Rectal smooth muscle tissue (tissue), 1 donor: Measurements from ENCODE around the gene POLG2.

Experiments
- H3K27ac ChIP-seq: one replicate; pipeline ENCODE4 v1.7.0; 2013; ENCODE audit warnings: low read depth, low read length, inconsistent platforms
- H3K27me3 ChIP-seq: one replicate; pipeline ENCODE4 v1.7.0; 2013; ENCODE audit warnings: low read length; ENCODE audit not compliant: control insufficient read depth, insufficient read depth
- H3K36me3 ChIP-seq: one replicate; pipeline ENCODE4 v1.7.0; 2013; ENCODE audit warnings: low read length; ENCODE audit not compliant: control insufficient read depth, insufficient read depth
- H3K4me1 ChIP-seq: one replicate; pipeline ENCODE4 v1.7.0; 2013; ENCODE audit warnings: low read length; ENCODE audit not compliant: control insufficient read depth, insufficient read depth
- H3K4me3 ChIP-seq: one replicate; pipeline ENCODE4 v1.7.0; 2013; ENCODE audit warnings: low read length
- H3K9ac ChIP-seq: one replicate; pipeline ENCODE4 v1.7.0; 2013; ENCODE audit warnings: low read length

POLG2 gene

GRCh38 chr17:64496786-64497564, at the start of gene POLG2:
TSS of gene POLG2 (minus strand) at chr17:64497054. CDS start at chr17:64496968, 86 bp downstream.
- peak within 1 kb of the TSS; percentile 81 for H3K27ac ChIP-seq
- H3K9ac ChIP-seq: peak within 1 kb of the TSS; percentile 78
- H3K4me3 ChIP-seq: peak within 1 kb of the TSS; percentile 99
- H3K27me3 ChIP-seq: no peaks in the 10 kb centered on the region
- H3K4me1 ChIP-seq: peaks cover 12% of the 10 kb centered on the region
- H3K36me3 ChIP-seq: peaks cover 24% of the 10 kb centered on the region

- peaks cover 7% of the 10 kb centered on the region for H3K36me3 ChIP-seq
Measured at GRCh38 chr17:64544742-64545141, 47.9 kb upstream of the POLG2 start.

DNA sequence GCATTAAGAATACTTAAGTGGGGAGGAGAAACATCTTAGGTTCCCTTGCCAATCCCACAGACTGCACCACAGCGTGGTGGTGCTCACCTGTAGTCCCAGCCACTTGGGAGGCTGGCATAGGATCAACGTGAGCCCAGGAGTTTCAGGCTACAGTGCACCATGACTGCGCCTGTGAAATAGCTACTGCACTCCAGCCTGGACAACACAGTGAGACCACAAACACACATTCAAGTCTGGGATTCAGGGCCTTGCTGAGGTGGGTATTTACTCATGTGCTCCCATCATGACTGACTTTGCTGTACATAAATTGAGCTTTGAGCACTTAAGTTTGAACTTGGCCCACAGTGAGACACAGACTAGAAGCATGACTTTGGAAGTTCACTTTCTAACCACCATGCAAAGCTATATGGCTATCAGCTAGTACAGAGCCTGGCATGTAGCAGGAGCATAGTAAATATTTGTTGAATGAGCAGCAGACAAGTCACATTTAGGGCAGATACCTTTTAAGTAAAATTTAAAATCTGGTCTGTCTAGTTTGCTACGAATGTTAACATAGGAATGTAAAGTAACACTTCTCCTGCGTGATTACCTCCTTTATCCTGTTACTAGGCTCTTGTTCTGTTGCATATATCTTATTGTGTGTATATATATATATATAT, 43.4 kb upstream of the POLG2 start:
- Histone ChIP-seq H3K4me1 (no peaks in the 10 kb centered on the region), H3K4me3 (no peak overlapping the region), H3K36me3 (peaks cover 8% of the 10 kb centered on the region), H3K27ac (no peak overlapping the region), H3K27me3 (no peaks in the 10 kb centered on the region), H3K9ac (no peak overlapping the region)

More at GRCh38 chr17:64544742-64545141, 47.9 kb upstream of the POLG2 start:
- Histone ChIP-seq H3K4me1 (no peaks in the 10 kb centered on the region), H3K4me3 (no peak overlapping the region), H3K9ac (no peak overlapping the region), H3K27me3 (no peaks in the 10 kb centered on the region), H3K27ac (no peak overlapping the region)

DNA sequence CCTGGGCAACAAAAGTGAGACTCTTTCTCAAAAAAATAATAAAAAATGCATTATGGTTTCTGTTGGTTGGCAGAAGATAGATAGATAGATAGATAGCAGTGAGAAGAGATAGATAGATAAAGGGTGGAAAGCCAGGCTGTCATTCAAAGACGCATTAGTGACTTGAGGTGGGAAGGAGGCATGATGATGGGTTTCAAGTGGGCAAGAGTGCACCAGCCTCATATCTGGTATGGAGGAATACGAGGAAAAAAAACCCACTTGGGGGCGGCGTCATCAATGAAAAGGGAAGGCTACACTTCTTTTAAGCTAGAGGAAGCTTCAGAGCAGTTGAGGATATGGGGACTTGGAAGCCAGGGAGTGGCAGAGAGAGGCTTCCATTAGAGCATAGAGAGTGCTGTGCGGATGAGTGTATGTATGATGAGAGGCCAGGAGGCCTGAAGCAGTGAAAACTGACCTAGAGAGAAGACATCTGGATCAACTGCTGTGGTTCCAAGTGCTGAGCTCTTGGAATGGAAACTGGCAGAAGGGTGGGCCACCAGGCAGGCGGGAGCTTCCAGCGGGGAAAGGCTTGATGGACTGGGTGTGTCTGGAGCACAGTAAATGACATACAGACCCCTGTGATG, 41.8 kb upstream of the POLG2 start:
- no peak overlapping the region for H3K4me3 ChIP-seq
- H3K27me3 ChIP-seq: no peaks in the 10 kb centered on the region
- no peak overlapping the region for H3K9ac ChIP-seq
- peaks cover 19% of the 10 kb centered on the region for H3K36me3 ChIP-seq
- H3K4me1 ChIP-seq: no peaks in the 10 kb centered on the region
- H3K27ac ChIP-seq: no peak overlapping the region

- Histone ChIP-seq H3K27ac (no peak overlapping the region), H3K4me1 (no peaks in the 10 kb centered on the region), H3K36me3 (peaks cover 25% of the 10 kb centered on the region), H3K27me3 (no peaks in the 10 kb centered on the region), H3K9ac (no peak overlapping the region), H3K4me3 (no peak overlapping the region)
Measured at GRCh38 chr17:64537488-64537887, 40.6 kb upstream of the POLG2 start.

DNA sequence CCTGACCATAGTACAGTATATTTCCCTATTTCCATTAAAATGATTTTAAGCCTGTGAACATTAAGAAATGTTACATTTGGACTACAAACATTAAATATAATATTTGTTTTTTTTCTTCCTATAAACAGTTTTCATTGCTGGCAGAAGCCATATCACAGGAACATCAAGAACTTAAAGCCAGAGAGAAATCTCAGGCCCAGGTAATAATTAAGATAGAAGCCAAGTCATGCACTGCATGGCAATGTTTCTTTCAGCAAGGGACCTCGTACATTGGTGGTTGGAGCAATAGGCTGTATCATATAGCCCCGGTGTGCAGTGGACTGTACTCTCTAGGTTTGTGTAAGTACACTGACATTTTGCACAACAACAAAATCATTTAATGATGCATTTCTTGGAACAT, 40.1 kb upstream of the POLG2 start:
- no peak overlapping the region for H3K27ac ChIP-seq
- peaks cover 30% of the 10 kb centered on the region for H3K36me3 ChIP-seq
- no peak overlapping the region for H3K9ac ChIP-seq
- H3K4me3 ChIP-seq: no peak overlapping the region
- H3K4me1 ChIP-seq: no peaks in the 10 kb centered on the region
- no peaks in the 10 kb centered on the region for H3K27me3 ChIP-seq

DNA sequence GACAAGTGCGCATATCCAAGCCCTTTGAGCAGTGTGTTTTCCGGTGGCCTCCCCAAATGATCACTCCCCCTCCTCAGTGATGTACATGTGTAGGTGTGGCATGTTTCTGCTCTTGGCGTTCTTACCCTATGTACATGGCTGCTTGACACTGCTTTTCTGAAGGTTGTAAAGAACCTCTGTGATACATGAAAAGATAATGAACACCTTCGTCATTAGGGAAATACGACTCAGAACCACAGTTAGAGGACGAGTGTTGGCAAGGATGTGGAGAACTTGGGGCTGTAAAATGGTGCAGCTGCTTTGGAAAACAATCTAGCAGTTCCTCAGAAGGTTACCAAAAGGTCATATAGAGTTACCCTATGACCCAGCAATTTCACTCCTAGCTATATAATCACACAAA, 38.5 kb upstream of the POLG2 start:
- Histone ChIP-seq H3K4me3 (no peak overlapping the region), H3K36me3 (peaks cover 39% of the 10 kb centered on the region), H3K27ac (no peak overlapping the region)

DNA sequence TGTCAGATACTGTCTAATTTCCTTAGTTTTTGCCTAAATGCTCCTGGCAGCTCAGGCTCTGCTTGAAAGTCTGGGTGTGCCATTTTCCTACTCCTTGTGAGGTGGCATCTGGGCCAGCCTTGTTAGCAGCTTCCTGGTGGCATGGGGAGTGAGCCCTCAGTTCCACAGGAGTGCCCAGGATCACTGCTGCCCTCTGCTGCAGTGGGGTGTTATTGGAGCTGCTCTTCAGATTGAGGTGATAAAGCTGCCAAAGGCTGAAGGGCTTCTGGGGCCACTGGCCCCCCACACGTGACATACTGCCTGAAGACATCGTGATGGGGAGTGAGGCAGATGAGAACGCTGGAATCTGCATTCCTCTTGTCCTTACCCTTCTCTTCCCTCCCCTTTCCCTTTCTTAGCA, 37.3 kb upstream of the POLG2 start:
- no peak overlapping the region for H3K9ac ChIP-seq
- no peak overlapping the region for H3K4me3 ChIP-seq
- H3K4me1 ChIP-seq: no peaks in the 10 kb centered on the region
- H3K27me3 ChIP-seq: no peaks in the 10 kb centered on the region
- H3K36me3 ChIP-seq: peaks cover 49% of the 10 kb centered on the region
- H3K27ac ChIP-seq: no peak overlapping the region

More for the DNA sequence above, 38.5 kb upstream of the POLG2 start:
- Histone ChIP-seq H3K4me1 (no peaks in the 10 kb centered on the region), H3K27me3 (no peaks in the 10 kb centered on the region), H3K9ac (no peak overlapping the region)

DNA sequence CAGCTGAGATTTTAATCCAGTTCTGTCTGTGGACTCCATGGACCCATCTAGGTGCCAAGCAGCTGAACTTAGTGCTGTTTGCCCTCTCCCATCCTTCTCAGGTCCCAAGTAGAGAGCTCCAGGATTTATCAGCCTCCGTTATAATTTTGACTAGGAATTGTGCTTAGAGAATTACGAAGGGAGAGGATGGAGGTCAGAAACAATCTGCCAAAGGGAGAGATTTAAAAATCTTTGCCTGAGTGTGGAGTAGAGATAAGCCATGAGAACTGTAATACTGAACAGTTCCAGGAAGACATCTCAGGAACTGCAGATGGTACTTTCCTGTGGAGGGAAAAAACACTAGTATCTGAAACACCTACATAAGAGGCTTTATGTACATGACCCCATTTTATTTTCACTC, 36.9 kb upstream of the POLG2 start:
- H3K27ac ChIP-seq: no peak overlapping the region
- H3K36me3 ChIP-seq: peaks cover 53% of the 10 kb centered on the region
- no peaks in the 10 kb centered on the region for H3K27me3 ChIP-seq
- no peak overlapping the region for H3K4me3 ChIP-seq
- H3K4me1 ChIP-seq: no peaks in the 10 kb centered on the region
- H3K9ac ChIP-seq: no peak overlapping the region

- H3K27ac ChIP-seq: no peak overlapping the region
- peaks cover 57% of the 10 kb centered on the region for H3K36me3 ChIP-seq
- H3K4me3 ChIP-seq: no peak overlapping the region
- no peaks in the 10 kb centered on the region for H3K4me1 ChIP-seq
- no peak overlapping the region for H3K9ac ChIP-seq
- H3K27me3 ChIP-seq: no peaks in the 10 kb centered on the region
Measured at GRCh38 chr17:64532409-64532808, 35.6 kb upstream of the POLG2 start.

GRCh38 chr17:64531955-64532371, 35.1 kb upstream of the POLG2 start:
- Histone ChIP-seq H3K4me1 (no peaks in the 10 kb centered on the region), H3K9ac (no peak overlapping the region), H3K27me3 (no peaks in the 10 kb centered on the region), H3K36me3 (peaks cover 58% of the 10 kb centered on the region), H3K4me3 (no peak overlapping the region), H3K27ac (no peak overlapping the region)

DNA sequence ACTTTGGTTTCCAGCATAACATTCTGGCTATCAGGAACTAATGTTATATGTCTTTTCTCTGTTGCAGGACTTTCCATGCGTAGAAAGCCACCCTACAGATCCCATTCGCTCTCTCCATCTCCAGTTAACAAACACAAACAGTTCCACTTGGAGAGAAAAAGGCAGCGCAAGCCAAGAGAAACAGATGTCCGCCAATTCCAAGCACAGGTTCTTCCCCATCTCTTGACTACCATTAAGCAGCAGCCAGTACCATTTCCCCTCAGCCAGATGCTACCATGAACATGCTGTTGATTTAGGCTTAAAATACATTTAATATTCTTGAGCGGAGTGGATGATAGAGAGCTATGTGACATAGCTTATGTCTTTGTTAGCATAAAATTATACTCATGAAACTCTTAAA, 32.4 kb upstream of the POLG2 start:
- peaks cover 52% of the 10 kb centered on the region for H3K36me3 ChIP-seq

More for the DNA sequence above, 32.4 kb upstream of the POLG2 start:
- H3K4me3 ChIP-seq: no peak overlapping the region
- H3K4me1 ChIP-seq: no peaks in the 10 kb centered on the region
- no peak overlapping the region for H3K9ac ChIP-seq
- no peaks in the 10 kb centered on the region for H3K27me3 ChIP-seq
- no peak overlapping the region for H3K27ac ChIP-seq
